Fibroblast of lung (primary cell): ENCODE data around the gene SACM1L.

Experiments
- CTCF ChIP-seq, 2 donors: IDR thresholded peaks in 1 of 2; conservative IDR thresholded peaks in 1 of 2; 1 replicate in 1 of 2; 2 replicates in 1 of 2; pipeline ENCODE4 v1.5.1; 2011 to 2012; ENCODE audit warnings: low read length in 2 of 2, control low read depth in 1 of 2, inconsistent platforms in 1 of 2, low read depth in 1 of 2, mild to moderate bottlenecking in 1 of 2
- EZH2 ChIP-seq: IDR thresholded peaks from 2 replicates; pipeline ENCODE4 v1.5.1; 2012; ENCODE audit warnings: low read length, control low read depth, mild to moderate bottlenecking; ENCODE audit errors: missing control alignments

- TF ChIP-seq CTCF (conservative IDR thresholded peaks at IDR 0.05 in 1 of 2, IDR thresholded peaks at IDR 0.05 in 1 of 2; ENCODE audit: low read depth in 1 of 2, low read length in 2 of 2): no peak
- TF ChIP-seq EZH2: no peak
These were observed 16.9 kb downstream of the SACM1L start for GRCh38 chr3:45705839-45706808.
